ENCODE data around the gene NHSL1. TPM values are rescaled to one million over a fixed set of nuclear protein-coding genes. Genes with fewer than 3 reads are reported as not detected.

The NHSL1 gene
- total and polyA plus RNA-seq, 2 of the 8 experiments (the other 6 are each of a cell fraction or from before 2014, with no cell fraction given): 7.2 to 32.4 TPM

DNA sequence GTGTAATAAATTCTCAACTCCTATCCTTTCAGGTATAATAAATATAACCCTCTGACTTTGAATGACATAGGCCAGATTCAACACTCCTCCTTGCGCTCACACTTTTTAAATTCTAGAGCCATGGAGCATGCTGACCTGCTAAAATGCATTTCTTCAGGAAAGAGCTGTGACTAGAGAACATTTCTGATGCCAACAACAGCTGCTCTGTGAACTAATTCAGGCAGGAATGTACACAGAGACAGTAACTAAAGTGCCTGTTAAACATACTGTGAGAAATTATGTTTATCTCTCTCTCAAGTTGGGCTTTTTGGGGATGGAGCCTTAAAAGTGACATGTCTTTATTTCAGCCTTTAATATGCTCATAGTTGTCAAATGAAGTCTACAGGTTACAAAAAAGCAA, 8.3 kb downstream of the NHSL1 start:
- Histone ChIP-seq H2BK5ac (ENCODE audit: low read depth, low read length) (no peak overlapping the region), H3K23ac (ENCODE audit: insufficient read length) (no peak overlapping the region), H3K4ac (replicated peaks; ENCODE audit: insufficient read length, low read depth, low read length) (no peak overlapping the region), H3K27ac (ENCODE audit: low read depth, low read length) (no peak overlapping the region), H3K9me3 (ENCODE audit: insufficient read depth in 2 of 2, low read depth in 1 of 2, low read length in 1 of 2) (no peaks in the 10 kb centered on the region), H3K36me3 (ENCODE audit: control insufficient read depth in 2 of 4, insufficient read depth in 4 of 4, low read length in 3 of 4) (peaks cover 0 to 13% (median 0%) of the 10 kb centered on the region in 4 experiments; a peak in 3 of 8 replicates), H2AK5ac (ENCODE audit: low read depth, low read length) (no peak overlapping the region), H2BK20ac (ENCODE audit: low read length) (no peak overlapping the region), H3K18ac (ENCODE audit: extremely low read depth, low read length) (no peak overlapping the region), H4K91ac (replicated peaks; ENCODE audit: insufficient read length, low read length) (no peak overlapping the region), H2BK120ac (replicated peaks; ENCODE audit: low read depth, low read length) (no peak overlapping the region), H2BK15ac (ENCODE audit: low read length) (no peak overlapping the region), H4K5ac (ENCODE audit: insufficient read length, low read depth, low read length) (no peak overlapping the region), H3K27me3 (replicated peaks in 1 of 4; ENCODE audit: control insufficient read depth in 3 of 4, extremely low read depth in 1 of 4, insufficient read depth in 3 of 4, low read length in 3 of 4) (no peaks in the 10 kb centered on the region), H3K14ac (ENCODE audit: insufficient read length) (no peak overlapping the region), H3K56ac (replicated peaks; ENCODE audit: insufficient read length, low read depth, low read length) (no peak overlapping the region), H3K79me1 (ENCODE audit: low read depth, low read length) (no peaks in the 10 kb centered on the region; the same call in 1 of the 2 replicates), H3K4me1 (replicated peaks in 1 of 4; ENCODE audit: control insufficient read depth in 3 of 4, insufficient read depth in 4 of 4, low read length in 3 of 4) (peaks cover 2 to 22% (median 17%) of the 10 kb centered on the region in 4 experiments; a peak in 6 of 7 replicates), H3K79me2 (ENCODE audit: control insufficient read depth in 1 of 2, insufficient read depth in 2 of 2, low read length in 2 of 2) (peaks cover 0 to 15% of the 10 kb centered on the region in 2 experiments; a peak in 2 of 4 replicates), H3K4me2 (ENCODE audit: insufficient read depth in 1 of 2, low read depth in 2 of 2, low read length in 2 of 2) (no peak overlapping the region), H2AFZ (ENCODE audit: low read length) (no peak overlapping the region), H2BK12ac (ENCODE audit: low read depth, low read length) (no peak overlapping the region), H3K9ac (replicated peaks in 1 of 4; ENCODE audit: extremely low read depth in 1 of 4, low read depth in 3 of 4, low read length in 3 of 4) (no peak overlapping the region), H4K20me1 (replicated peaks in 1 of 2; ENCODE audit: control insufficient read depth in 1 of 2, insufficient read depth in 2 of 2, low read length in 2 of 2) (no peaks in the 10 kb centered on the region), H4K8ac (ENCODE audit: extremely low read depth, insufficient read depth, low read length) (no peak overlapping the region), H3K23me2 (ENCODE audit: low read depth, low read length) (no peaks in the 10 kb centered on the region; the same call in 1 of the 2 replicates), H3K4me3 (ENCODE audit: extremely low read depth in 1 of 4, insufficient read depth in 2 of 4, low read depth in 3 of 4, low read length in 4 of 4) (no peak overlapping the region)
- TF ChIP-seq JUND (IDR thresholded peaks at IDR 0.05; ENCODE audit: low read length) (no peak), PHF8 (conservative IDR thresholded peaks at IDR 0.05; ENCODE audit: low read depth, low read length) (no peak), NANOG (IDR thresholded peaks at IDR 0.05; ENCODE audit: insufficient read depth, low read depth, low read length, poor library complexity, severe bottlenecking) (no peak), CEBPB (IDR thresholded peaks at IDR 0.05; ENCODE audit: low read depth, low read length) (no peak)
- DNase-seq (ENCODE audit: low read depth in 1 of 2, low spot score in 2 of 2) (no peak), FAIRE-seq (no peak)
- POLR2A ChIA-PET (ENCODE audit: partially characterized antibody): interaction anchor here (0.9 to 3.1 kb wide), 3 partner anchors 9 to 163 kb away, joined by 3 to 17 read pairs (median 4); partner anchors contain the start of gene NHSL1
- CTCF ChIA-PET (ENCODE audit: partially characterized antibody): interaction anchor here (1.0 to 1.9 kb wide), 2 partner anchors 275 to 299 kb away, joined by 4 to 6 read pairs; no protein-coding TSS in a partner anchor
- WGBS, 2 experiments (ENCODE audit: extremely low coverage in 1 of 2, insufficient coverage in 1 of 2, insufficient read length in 1 of 2, insufficient replicate concordance in 2 of 2, low coverage in 1 of 2, low lambda C conversion rate in 2 of 2, missing lambda C conversion rate in 1 of 2): 96% methylated on average over 1 of the region's 1 CpG; no CpG with 5 or more reads in 1 of the 2 experiments
